Myocyte (in vitro differentiated cells): ENCODE data around the gene SUSD1. TPM values are rescaled to one million over a fixed set of nuclear protein-coding genes. Genes with fewer than 3 reads are reported as not detected.
A peak's percentile ranks its signal among the peaks of the same experiment; 100 is the strongest.

ENCODE experiments used
- DNase-seq: peaks from one replicate; pipeline ENCODE4 v3.0.0-alpha.2; 2012; ENCODE audit warnings: low read depth
- total RNA-seq: library from RNA; depleted of rRNA; stranded (reverse); fragments of >200 nt; gene quantifications from 2 replicates; pipeline ENCODE4 v1.2.3, GENCODE V29; 2014

SUSD1 gene
- total RNA-seq, 1 donor from 2014 or later, result 3.3 TPM

DNA sequence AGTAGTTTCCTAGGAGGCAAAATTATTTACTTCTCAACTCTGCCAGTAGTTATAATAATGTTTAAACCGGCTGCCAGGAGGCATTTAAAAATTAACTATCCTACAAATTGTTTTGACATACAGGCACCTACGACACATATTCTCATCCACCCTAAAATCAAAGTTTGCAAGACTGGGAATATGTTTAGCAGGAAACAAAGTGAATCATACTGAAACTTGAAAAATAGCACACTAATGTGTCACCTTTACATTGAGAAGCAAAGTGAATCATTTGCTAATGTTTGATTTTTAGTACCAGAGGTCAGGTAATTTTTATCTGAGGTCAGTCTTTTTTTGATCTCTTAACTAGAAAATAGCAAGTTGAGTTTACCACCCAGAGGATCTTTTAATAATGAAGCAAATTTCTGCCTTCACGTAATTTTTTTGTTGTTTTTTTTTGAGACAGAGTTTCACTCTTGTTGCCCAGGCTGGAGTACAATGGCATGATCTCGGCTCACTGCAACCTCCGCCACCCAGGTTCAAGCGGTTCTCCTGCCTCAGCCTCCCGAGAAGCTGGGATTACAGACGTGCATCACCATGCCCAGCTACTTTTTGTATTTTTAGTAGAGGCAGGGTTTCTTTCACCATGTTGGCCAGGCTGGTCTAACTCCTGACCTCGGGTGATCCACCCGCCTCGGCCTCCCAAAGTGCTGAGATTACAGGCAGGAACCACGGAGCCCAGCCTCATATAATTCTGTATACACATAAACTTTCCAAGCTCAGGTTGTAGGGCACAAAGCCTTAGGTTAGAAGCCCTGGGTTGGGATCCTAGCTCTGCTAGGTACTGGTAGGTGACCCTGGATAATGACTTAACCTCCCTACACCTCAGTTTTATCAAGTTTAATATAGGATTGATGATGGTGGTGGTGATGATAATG, 154.2 kb downstream of the SUSD1 start:
- no peak for DNase-seq

GRCh38 chr9:112017878-112018277, 157.2 kb downstream of the SUSD1 start:
- no peak for DNase-seq

DNA sequence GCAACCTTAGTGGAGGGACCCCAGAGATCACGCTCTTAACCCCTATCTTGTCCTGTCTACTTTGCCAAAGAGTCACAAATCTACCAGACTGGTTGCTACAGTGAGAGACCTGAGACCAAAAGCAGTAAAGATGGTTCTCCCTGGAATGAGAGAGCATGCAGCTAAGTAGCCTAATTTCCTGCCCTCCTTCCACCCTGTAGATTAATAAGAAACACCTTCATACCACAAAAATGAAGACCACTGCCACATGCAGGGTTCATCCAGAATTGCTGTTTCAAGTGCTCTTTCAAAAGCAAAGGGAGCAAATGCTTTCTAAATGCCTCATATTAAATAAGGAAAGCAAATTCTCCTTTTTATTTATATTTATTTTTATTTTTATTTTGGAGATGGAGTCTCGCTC, 159.4 kb downstream of the SUSD1 start:
- DNase-seq, result no peak

DNA sequence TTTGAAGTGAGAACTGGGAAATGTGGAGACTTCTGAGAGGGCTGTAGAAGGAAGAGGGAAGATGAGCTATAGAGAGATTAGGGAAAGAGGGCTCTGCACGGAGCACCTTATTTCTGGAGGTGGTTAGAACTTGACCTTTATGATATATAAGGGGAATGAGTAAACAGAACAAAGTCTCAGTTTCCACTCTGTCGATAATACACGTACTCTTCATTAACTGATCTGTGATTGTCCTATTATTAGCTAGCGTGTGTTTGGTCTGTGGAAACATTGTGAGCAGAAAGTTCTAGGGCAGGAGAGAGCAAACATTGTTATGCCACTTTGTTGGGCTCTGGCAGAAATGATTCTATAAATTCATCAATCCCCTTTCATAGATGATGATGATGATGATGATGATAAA, 159.9 kb downstream of the SUSD1 start:
- no peak for DNase-seq

DNA sequence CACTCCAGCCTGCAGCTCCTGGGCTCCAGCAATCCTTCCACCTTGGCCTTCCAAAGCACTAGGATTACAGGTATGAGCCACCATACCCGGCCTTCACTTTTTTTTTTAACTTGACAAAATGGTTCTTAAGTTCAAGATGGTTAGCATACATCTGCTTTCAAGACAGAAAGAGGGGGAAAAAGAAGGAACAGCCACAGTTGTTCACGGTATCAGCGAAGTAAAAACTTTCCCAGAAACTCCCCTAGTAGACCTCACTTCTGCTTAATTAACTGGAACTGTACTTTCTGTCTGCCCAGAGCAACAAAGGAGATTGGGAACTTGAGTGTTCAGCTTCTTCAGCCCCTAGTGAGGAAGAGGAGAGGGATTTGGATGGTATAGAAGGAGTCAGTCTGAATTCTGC, 161.8 kb downstream of the SUSD1 start:
- DNase-seq, result no peak

GRCh38 chr9:112012026-112012902, 162.8 kb downstream of the SUSD1 start:
- peak; percentile 97 for DNase-seq

DNA sequence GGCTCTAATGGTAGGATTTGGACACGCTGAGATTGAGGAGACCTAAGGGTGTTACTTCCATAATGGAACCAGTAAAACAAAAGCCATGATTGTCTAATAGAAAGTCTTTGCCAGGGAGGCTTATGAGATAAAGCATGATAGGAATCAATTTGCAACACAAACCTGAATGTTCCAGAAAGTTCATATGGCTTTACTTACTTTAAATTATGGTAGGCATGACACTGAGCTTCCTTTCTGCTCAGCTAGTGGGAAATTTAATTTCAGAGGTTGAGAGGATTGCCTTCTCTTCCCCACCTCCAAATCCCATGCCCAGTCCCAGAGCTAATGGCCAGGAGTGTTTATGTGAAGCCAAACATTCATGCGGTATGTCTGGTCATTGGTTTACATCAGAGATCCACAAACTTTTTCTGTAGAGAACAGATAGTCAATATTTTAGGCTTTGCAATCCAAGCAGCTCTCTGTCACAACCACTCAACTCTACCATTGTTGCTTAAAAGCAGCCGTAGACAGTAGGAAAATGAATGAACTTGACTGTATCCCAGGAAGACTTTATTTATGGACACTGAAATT, 164.0 kb downstream of the SUSD1 start:
- DNase-seq, result no peak

DNA sequence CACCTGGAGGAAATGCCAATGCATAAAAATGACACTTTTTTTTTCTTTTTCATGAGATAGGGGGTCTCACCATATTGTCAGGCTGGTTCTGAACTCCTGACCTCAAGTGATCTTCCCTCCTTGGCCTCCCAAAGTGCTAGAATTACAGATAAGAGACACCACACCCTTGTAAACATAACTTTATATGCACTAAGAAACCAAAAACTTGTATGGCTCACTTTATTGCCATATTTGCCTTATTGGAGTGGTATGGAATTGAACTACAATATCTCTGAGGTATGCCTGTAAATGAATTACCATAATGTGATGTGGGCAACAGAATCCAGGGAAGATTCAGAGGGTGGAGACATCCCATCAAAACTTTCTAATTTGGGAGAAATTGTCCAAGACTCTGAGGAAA, 164.6 kb downstream of the SUSD1 start:
- no peak for DNase-seq

- no peak for DNase-seq
These were observed 165.4 kb downstream of the SUSD1 start for GRCh38 chr9:112009656-112010055.

DNA sequence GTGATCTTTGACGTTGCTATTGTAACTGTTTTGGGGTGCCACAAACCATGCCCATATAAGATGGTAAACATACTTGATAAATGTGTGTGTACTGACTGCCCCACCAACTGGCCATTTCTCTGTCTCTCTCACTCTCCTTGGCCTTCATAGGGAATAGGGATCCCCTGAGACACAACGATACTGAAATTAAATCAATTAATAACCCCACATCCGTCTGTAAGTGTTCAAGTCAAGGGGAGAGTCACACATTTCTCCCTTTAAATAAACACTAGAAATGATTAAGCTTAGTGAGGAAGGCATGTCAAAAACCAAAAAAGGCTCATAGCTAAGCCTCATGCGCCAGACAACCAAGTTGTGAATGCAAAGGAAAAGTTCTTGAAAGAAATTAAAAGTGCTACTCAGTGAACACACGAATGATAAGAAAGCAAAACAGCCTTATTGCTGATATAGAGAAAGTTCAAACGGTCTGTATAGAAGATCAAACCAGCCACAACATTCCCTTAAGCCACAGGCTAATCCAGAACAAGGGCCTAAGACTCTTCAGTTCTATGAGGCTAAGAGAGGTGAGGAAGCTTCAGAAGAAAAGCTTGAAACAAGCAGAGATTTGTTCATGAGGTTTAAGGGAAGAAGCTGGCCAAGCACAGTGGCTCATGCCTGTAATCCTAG, 167.4 kb downstream of the SUSD1 start:
- peak; percentile 36 for DNase-seq

- no peak for DNase-seq
These were observed 168.6 kb downstream of the SUSD1 start for GRCh38 chr9:112006361-112007020.

DNA sequence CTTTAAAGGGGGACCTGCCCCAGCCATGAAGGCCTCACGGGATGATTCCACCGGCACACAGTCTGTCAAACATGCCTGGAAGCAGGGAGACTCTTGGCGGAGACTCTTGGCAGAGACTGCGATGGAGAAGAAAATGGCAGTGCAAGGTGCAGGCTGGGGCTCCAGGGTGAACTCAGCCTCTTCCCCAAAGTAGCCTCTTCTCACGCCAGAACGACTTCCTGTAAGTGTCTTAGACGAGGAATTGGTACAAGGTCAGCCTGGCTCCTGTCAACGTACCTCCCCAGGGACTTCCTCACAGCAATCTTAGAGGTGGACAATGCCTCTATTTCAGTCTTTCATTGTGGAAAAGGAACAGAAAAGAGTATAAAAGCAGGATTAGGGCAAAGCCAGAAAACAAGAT, 169.2 kb downstream of the SUSD1 start:
- no peak for DNase-seq

DNA sequence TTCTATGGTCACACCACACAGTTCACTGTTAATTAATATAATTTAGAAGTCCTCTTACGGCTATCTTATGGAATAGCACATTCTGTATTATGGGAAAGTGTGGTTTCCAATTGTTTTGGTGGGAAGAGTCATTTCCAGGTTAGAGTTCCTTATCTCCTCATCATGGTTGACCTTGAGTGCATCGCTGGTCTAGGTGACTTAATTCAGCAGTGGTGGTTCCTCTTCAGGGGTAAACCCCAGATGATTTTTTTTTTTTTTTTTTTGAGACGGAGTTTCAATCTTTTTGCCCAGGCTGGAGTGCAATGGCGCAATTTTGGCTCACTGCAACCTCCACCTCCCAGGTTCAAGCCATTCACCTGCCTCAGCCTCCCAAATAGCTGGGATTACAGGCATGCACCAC, 171.6 kb downstream of the SUSD1 start:
- DNase-seq, result no peak

DNA sequence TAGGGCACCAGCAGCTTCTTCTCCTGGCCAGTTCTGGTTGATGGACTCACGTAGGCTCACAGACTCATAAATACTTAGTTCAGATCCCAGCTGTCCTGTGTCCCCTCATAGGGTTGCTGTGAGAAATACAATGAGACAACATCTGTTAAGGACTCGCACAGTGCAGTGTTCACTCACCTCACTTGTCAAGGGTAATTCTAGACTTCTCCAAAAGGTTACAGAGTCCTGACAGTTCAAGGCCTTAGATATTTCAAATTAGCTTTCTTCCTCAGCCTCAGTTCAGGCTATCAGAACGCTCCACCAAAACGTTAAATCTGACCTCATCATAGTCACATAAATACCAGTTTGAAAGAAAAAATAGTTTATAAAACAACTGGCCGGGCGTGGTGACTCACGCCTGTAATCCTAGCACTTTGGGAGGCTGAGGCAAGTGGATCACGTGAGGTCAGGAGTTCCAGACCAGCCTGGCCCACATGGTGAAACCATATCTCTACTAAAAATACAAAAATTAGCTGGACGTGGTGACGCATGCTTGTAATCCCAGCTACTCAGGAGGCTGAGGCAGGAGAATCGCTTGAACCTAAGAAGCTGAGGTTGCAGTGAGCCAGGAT, 172.1 kb downstream of the SUSD1 start:
- peak; percentile 50 for DNase-seq

DNA sequence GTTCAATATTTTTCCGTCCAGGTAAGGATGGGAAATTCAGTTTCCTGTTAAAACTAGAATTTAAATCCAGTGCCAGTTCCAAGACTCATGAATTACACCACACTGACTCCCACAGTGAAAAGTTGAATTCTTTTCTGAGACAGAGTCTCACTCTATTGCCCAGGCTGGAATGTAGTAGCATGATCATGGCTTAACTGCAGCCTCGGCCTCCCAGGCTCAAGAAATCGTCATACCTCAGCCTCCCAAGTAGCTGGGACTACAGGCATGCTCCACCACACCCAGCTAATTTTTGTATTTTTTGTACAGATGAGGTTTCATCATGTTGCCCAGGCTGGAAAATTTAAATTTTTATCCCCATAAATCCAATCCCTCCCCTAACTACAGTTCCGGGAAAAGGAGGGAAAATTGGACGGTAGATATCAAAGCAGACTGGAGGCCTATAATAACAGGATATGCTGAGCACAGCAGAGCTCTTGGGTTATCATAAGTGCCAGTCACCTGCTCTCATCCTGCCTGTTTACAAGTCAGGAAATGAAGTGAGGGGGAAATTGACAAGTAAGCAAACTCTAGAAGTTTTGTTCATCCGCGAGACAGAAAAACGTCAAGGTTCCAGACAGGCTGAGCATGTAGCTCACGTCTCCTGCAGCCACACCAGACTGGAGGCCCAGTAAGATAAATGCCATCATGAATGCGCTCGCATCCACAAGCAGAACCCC, 172.8 kb downstream of the SUSD1 start:
- DNase-seq, result no peak

GRCh38 chr9:112000743-112001142, 174.4 kb downstream of the SUSD1 start:
- DNase-seq, result no peak

- no peak for DNase-seq
These were observed 175.8 kb downstream of the SUSD1 start for GRCh38 chr9:111999319-111999718.

GRCh38 chr9:111997831-111998230, 177.3 kb downstream of the SUSD1 start:
- DNase-seq, result no peak

DNA sequence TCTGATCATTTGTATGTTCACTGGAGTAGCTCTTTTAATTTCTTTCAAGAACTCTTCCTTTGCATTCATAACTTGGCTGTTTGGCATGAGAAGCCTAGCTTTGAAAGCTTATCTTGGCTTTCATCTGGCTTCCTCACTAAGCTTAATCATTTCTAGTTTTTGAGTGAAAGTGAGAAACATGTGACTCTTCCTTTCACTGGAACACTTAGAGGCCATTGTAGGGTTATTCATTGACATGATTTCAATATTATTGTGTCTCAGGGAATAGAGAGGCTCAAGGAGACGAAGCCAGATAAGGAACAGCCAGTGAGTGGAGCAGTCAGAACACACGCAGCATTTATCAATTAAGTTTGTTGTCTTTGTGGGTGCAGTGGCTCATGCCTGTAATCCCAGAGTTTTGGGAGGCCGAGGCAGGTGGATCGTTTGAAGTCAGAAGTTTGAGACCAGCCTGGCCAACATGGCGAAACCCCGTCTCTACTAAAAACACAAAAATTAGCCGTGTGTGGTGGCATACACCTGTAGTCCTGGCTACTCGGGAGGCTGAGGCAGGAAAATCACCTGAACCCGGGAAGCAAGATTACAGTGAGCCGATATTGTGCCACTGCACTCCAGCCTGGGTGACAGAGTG, 180.2 kb downstream of the SUSD1 start:
- no peak for DNase-seq
